CD8-positive, alpha-beta memory T cell (primary cell): Measurements from ENCODE around the gene KATNB1. TPM values are rescaled to one million over a fixed set of nuclear protein-coding genes. Genes with fewer than 3 reads are reported as not detected.
"Not testable (repeated sequence)": the region's sequence is repeated elsewhere in the genome, so short reads cannot be mapped to it uniquely, and the experiment has no call there.

ENCODE experiments used
- CTCF ChIA-PET: fragments of 350-600 bp; sonication (Branson Sonifier 250); formaldehyde crosslinking; loops from one replicate; lab custom pipeline; 2021; ENCODE audit warnings: antibody characterized with exemption; lab: Charles Lee
- POLR2A ChIA-PET: fragments of 350-600 bp; sonication (Branson Sonifier 250); formaldehyde crosslinking; loops from one replicate; lab custom pipeline; 2021; ENCODE audit warnings: antibody characterized with exemption; lab: Charles Lee
- DNase-seq, 5 donors: peaks; one replicate each; pipeline versions ENCODE4 v3.0.0 to v3.0.0-alpha.2; 2020 to 2022; ENCODE audit warnings: mixed read lengths in 1 of 5
- H3K27ac ChIP-seq: one replicate; pipeline ENCODE4 v1.7.0; 2013; ENCODE audit warnings: low read depth, mild to moderate bottlenecking, low read length, moderate library complexity
- H3K27me3 ChIP-seq: 2 replicates; pipeline ENCODE4 v1.7.0; 2013; ENCODE audit warnings: low read length, mild to moderate bottlenecking; ENCODE audit not compliant: insufficient read depth, poor library complexity, severe bottlenecking
- H3K36me3 ChIP-seq: 2 replicates; pipeline ENCODE4 v1.7.0; 2013; ENCODE audit warnings: mild to moderate bottlenecking, low read length, moderate library complexity; ENCODE audit not compliant: insufficient read depth
- H3K4me1 ChIP-seq: 2 replicates; pipeline ENCODE4 v1.7.0; 2013; ENCODE audit warnings: mild to moderate bottlenecking, low read length, moderate library complexity; ENCODE audit not compliant: insufficient read depth
- H3K4me3 ChIP-seq: 2 replicates; pipeline ENCODE4 v1.7.0; 2013; ENCODE audit warnings: mild to moderate bottlenecking, low read length
- H3K9me3 ChIP-seq: 2 replicates; pipeline ENCODE4 v1.7.0; 2013; ENCODE audit warnings: mild to moderate bottlenecking, low read length
- H3K27ac Mint-ChIP-seq, 8 donors: one replicate each; pipeline ENCODE4 v1.8.0; 2020 to 2021; ENCODE audit warnings: mixed read lengths in 8 of 8, mild to moderate bottlenecking in 6 of 8, inconsistent platforms in 3 of 8, moderate library complexity in 3 of 8
- H3K27me3 Mint-ChIP-seq, 2 donors: one replicate each; pipeline ENCODE4 v1.8.0; 2020 to 2021; ENCODE audit warnings: mixed read lengths in 2 of 2, mild to moderate bottlenecking in 1 of 2, moderate library complexity in 1 of 2
- H3K36me3 Mint-ChIP-seq, 3 donors: one replicate each; pipeline ENCODE4 v1.8.0; 2020 to 2021; ENCODE audit warnings: mixed read lengths in 3 of 3, inconsistent platforms in 1 of 3, mild to moderate bottlenecking in 1 of 3
- H3K4me1 Mint-ChIP-seq, 3 donors: one replicate each; pipeline ENCODE4 v1.8.0; 2020 to 2021; ENCODE audit warnings: mixed read lengths in 3 of 3, inconsistent platforms in 1 of 3, mild to moderate bottlenecking in 1 of 3
- H3K4me3 Mint-ChIP-seq, 7 donors: one replicate each; pipeline ENCODE4 v1.8.0; 2020 to 2021; ENCODE audit warnings: mixed read lengths in 7 of 7, mild to moderate bottlenecking in 6 of 7, moderate library complexity in 4 of 7, inconsistent platforms in 2 of 7
- H3K9me3 Mint-ChIP-seq, 5 donors: one replicate each; pipeline ENCODE4 v1.8.0; 2020 to 2022; ENCODE audit warnings: mixed read lengths in 5 of 5, mild to moderate bottlenecking in 3 of 5, moderate library complexity in 2 of 5, inconsistent platforms in 1 of 5
- polyA plus RNA-seq: library from polyadenylated mRNA; unstranded; fragments of 300-500 nt; fragmentation: Illumina TruSeq; gene quantifications from one replicate; pipeline ENCODE4 v1.2.3, GENCODE V29; 2021
- total RNA-seq, 2 experiments: library from RNA; stranded (reverse); gene quantifications; one replicate each; pipeline ENCODE4 v1.2.3, GENCODE V29; 2021

The KATNB1 gene
- total and polyA plus RNA-seq, 3 experiments from 2014 or later = 29.7 to 53.0 (median 50.2) TPM

- H3K4me3 Mint-ChIP-seq, POLR2A ChIA-PET, H3K27me3 ChIP-seq, H3K4me3 ChIP-seq, H3K9me3 Mint-ChIP-seq, H3K36me3 Mint-ChIP-seq, H3K36me3 ChIP-seq, CTCF ChIA-PET, H3K27ac ChIP-seq, H3K4me1 ChIP-seq, H3K9me3 ChIP-seq, H3K4me1 Mint-ChIP-seq, DNase-seq: not testable (repeated sequence)
- Mint-ChIP-seq H3K27ac (peak overlapping the region in 1 of 8 donors; percentile 17), H3K27me3 (peaks cover 10 to 22% of the 10 kb centered on the region in 2 donors)
Observed at GRCh38 chr16:57712569-57712968, 23.0 kb upstream of the KATNB1 start.

- no peaks in the 10 kb centered on the region for H3K27me3 ChIP-seq
- Mint-ChIP-seq H3K36me3 (no peaks in the 10 kb centered on the region), H3K4me1 (no peaks in the 10 kb centered on the region), H3K9me3 (no peaks in the 10 kb centered on the region), H3K27ac (no peak overlapping the region), H3K4me3 (no peak overlapping the region), H3K27me3 (peaks cover 10 to 12% of the 10 kb centered on the region in 2 donors)
- H3K9me3 ChIP-seq = no peaks in the 10 kb centered on the region
- DNase-seq = no peak
- POLR2A ChIA-PET = no interaction called here
- H3K27ac ChIP-seq = no peak overlapping the region
- no peak overlapping the region for H3K4me3 ChIP-seq
- no peaks in the 10 kb centered on the region for H3K36me3 ChIP-seq
- H3K4me1 ChIP-seq = no peaks in the 10 kb centered on the region
- CTCF ChIA-PET = no interaction called here
Observed at GRCh38 chr16:57713596-57713995, 22.0 kb upstream of the KATNB1 start.

GRCh38 chr16:57714047-57714446 is 21.5 kb upstream of the KATNB1 start:
- peaks cover 10 to 12% of the 10 kb centered on the region in 2 donors for H3K27me3 Mint-ChIP-seq
- no peak for DNase-seq
- no peaks in the 10 kb centered on the region for H3K36me3 Mint-ChIP-seq
- no peaks in the 10 kb centered on the region for H3K9me3 Mint-ChIP-seq
- ChIA-PET CTCF (no interaction called here), POLR2A (no interaction called here)
- H3K27me3 ChIP-seq = no peaks in the 10 kb centered on the region
- H3K4me3 ChIP-seq = no peak overlapping the region
- H3K27ac Mint-ChIP-seq = peak overlapping the region in 1 of 8 donors; percentile 10
- H3K4me1 ChIP-seq = no peaks in the 10 kb centered on the region
- no peak overlapping the region for H3K27ac ChIP-seq
- H3K4me1 Mint-ChIP-seq = no peaks in the 10 kb centered on the region
- no peaks in the 10 kb centered on the region for H3K36me3 ChIP-seq
- H3K4me3 Mint-ChIP-seq = no peak overlapping the region
- H3K9me3 ChIP-seq = no peaks in the 10 kb centered on the region

DNA sequence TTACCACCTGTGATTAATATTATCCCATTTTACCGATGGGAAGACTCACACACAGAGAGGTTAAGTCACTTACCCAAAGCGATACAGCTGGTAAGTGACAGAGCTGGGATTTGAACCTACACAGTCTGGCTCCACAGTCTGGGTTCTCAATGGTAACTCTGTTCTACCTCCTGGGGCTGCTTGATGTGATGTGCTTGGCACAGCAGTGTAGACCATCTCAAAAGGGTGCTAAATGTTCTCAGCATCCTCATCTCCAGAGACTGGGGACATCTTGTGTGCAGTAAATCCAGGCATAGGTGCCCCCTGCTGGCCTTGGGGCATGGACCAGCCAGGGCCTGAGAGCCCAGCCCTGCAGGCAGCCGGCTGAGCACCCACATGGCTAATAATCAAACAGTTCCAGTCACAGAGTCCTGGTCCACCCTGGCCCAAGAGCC is 15.4 kb upstream of the KATNB1 start:
- CTCF ChIA-PET = interaction anchor here (0.6 to 1.0 kb wide), 2 partner anchors 40 to 144 kb away, joined by 3 to 4 read pairs; no protein-coding TSS in a partner anchor
- H3K27me3 Mint-ChIP-seq = peaks cover 8% of the 10 kb centered on the region in 2 donors
- Histone ChIP-seq H3K36me3 (no peaks in the 10 kb centered on the region), H3K27ac (no peak overlapping the region), H3K9me3 (no peaks in the 10 kb centered on the region), H3K27me3 (no peaks in the 10 kb centered on the region), H3K4me3 (no peak overlapping the region), H3K4me1 (no peaks in the 10 kb centered on the region)
- POLR2A ChIA-PET = no interaction called here
- peak in 4 of 5 donors; percentile 8 to 31 (median 26) for DNase-seq
- no peaks in the 10 kb centered on the region for H3K4me1 Mint-ChIP-seq
- peak overlapping the region in 1 of 8 donors; percentile 29 for H3K27ac Mint-ChIP-seq
- no peak overlapping the region for H3K4me3 Mint-ChIP-seq
- no peaks in the 10 kb centered on the region for H3K36me3 Mint-ChIP-seq
- H3K9me3 Mint-ChIP-seq = no peaks in the 10 kb centered on the region

GRCh38 chr16:57721356-57722209 is 14.0 kb upstream of the KATNB1 start:
- Histone ChIP-seq H3K27ac (no peak overlapping the region), H3K9me3 (no peaks in the 10 kb centered on the region), H3K4me3 (no peak overlapping the region), H3K4me1 (no peaks in the 10 kb centered on the region), H3K36me3 (no peaks in the 10 kb centered on the region), H3K27me3 (no peaks in the 10 kb centered on the region)
- Mint-ChIP-seq H3K9me3 (no peaks in the 10 kb centered on the region), H3K4me1 (no peaks in the 10 kb centered on the region), H3K36me3 (no peaks in the 10 kb centered on the region), H3K4me3 (no peak overlapping the region), H3K27me3 (peaks cover 3 to 6% of the 10 kb centered on the region in 2 donors), H3K27ac (no peak overlapping the region)
- CTCF ChIA-PET = interaction anchor here (1.1 kb wide), 3 partner anchors 72 to 147 kb away, joined by 3 read pairs; no protein-coding TSS in a partner anchor
- DNase-seq = no peak
- POLR2A ChIA-PET = no interaction called here

DNA sequence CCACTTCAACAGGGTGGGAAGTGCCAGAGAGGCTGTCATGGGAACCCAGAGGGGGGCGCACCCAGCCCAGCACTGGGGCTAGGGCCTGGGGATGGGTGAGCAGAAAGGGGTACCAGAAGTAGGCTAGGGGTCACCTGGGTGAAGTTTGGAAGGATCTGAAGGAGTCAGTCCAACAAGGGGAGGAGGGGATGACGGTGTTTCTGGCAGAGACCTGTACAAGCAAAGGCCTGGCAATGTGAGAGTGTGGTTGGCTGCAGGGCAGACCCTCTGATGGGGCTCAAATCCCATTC is 13.4 kb upstream of the KATNB1 start:
- CTCF ChIA-PET = no interaction called here
- H3K27me3 ChIP-seq = no peaks in the 10 kb centered on the region
- H3K4me1 ChIP-seq = no peaks in the 10 kb centered on the region
- no peak overlapping the region for H3K4me3 ChIP-seq
- H3K4me3 Mint-ChIP-seq = no peak overlapping the region
- no peaks in the 10 kb centered on the region for H3K9me3 ChIP-seq
- POLR2A ChIA-PET = no interaction called here
- H3K27ac ChIP-seq = no peak overlapping the region
- no peaks in the 10 kb centered on the region for H3K9me3 Mint-ChIP-seq
- no peaks in the 10 kb centered on the region for H3K36me3 Mint-ChIP-seq
- no peak overlapping the region for H3K27ac Mint-ChIP-seq
- no peaks in the 10 kb centered on the region for H3K36me3 ChIP-seq
- no peak for DNase-seq
- no peaks in the 10 kb centered on the region for H3K4me1 Mint-ChIP-seq
- peaks cover 3 to 4% of the 10 kb centered on the region in 2 donors for H3K27me3 Mint-ChIP-seq

GRCh38 chr16:57722651-57723050 is 12.9 kb upstream of the KATNB1 start:
- Histone ChIP-seq H3K27me3 (no peaks in the 10 kb centered on the region), H3K4me3 (no peak overlapping the region), H3K4me1 (no peaks in the 10 kb centered on the region), H3K9me3 (no peaks in the 10 kb centered on the region), H3K36me3 (no peaks in the 10 kb centered on the region), H3K27ac (no peak overlapping the region)
- CTCF ChIA-PET = interaction anchor here (0.5 kb wide), 1 partner anchor 375 kb away, joined by 4 read pairs; no protein-coding TSS in a partner anchor
- no peak for DNase-seq
- Mint-ChIP-seq H3K9me3 (no peaks in the 10 kb centered on the region), H3K36me3 (no peaks in the 10 kb centered on the region), H3K4me1 (no peaks in the 10 kb centered on the region), H3K4me3 (no peak overlapping the region), H3K27me3 (peaks cover 3 to 4% of the 10 kb centered on the region in 2 donors), H3K27ac (no peak overlapping the region)
- POLR2A ChIA-PET = no interaction called here

GRCh38 chr16:57723170-57723569 is 12.4 kb upstream of the KATNB1 start:
- no peak overlapping the region for H3K27ac ChIP-seq
- Mint-ChIP-seq H3K27ac (no peak overlapping the region), H3K27me3 (peaks cover 3 to 4% of the 10 kb centered on the region in 2 donors), H3K9me3 (no peaks in the 10 kb centered on the region), H3K4me1 (no peaks in the 10 kb centered on the region), H3K4me3 (no peak overlapping the region), H3K36me3 (no peaks in the 10 kb centered on the region)
- CTCF ChIA-PET = interaction anchor here (0.5 kb wide), 1 partner anchor 375 kb away, joined by 4 read pairs; no protein-coding TSS in a partner anchor
- POLR2A ChIA-PET = no interaction called here
- H3K4me3 ChIP-seq = no peak overlapping the region
- H3K9me3 ChIP-seq = no peaks in the 10 kb centered on the region
- DNase-seq = no peak
- no peaks in the 10 kb centered on the region for H3K36me3 ChIP-seq
- H3K4me1 ChIP-seq = no peaks in the 10 kb centered on the region
- no peaks in the 10 kb centered on the region for H3K27me3 ChIP-seq
